ENCODE results near the gene CD4.

- no peak for TF ChIP-seq CTCF (conservative IDR thresholded peaks at IDR 0.05; ENCODE audit: low read length)
- TF ChIP-seq EZH2phosphoT487 (IDR thresholded peaks at IDR 0.05; ENCODE audit: borderline replicate concordance, low read depth, low read length), result no peak
Observed at GRCh38 chr12:6782119-6782518, 7.2 kb upstream of the CD4 start.

Measured in OCI-LY7 (cell line).